Measurements from ENCODE around the gene RFX8.
A peak's percentile ranks its signal among the peaks of the same experiment; 100 is the strongest.

RFX8 gene

GRCh38 chr2:101408925-101409324 is 66.0 kb downstream of the RFX8 start:
- DNase-seq = no peak

- no peak for DNase-seq
Observed at GRCh38 chr2:101405351-101405899, 69.5 kb downstream of the RFX8 start.

GRCh38 chr2:101403745-101404144 is 71.2 kb downstream of the RFX8 start:
- DNase-seq = no peak

GRCh38 chr2:101402630-101403029 is 72.3 kb downstream of the RFX8 start:
- DNase-seq = no peak

GRCh38 chr2:101401906-101402305 is 73.0 kb downstream of the RFX8 start:
- no peak for DNase-seq

GRCh38 chr2:101401326-101401665 is 73.6 kb downstream of the RFX8 start:
- DNase-seq = no peak

- no peak for DNase-seq
Observed at GRCh38 chr2:101400506-101401325, 74.2 kb downstream of the RFX8 start.

GRCh38 chr2:101400048-101400447 is 74.9 kb downstream of the RFX8 start:
- peak; percentile 15 for DNase-seq

- no peak for DNase-seq
Observed at GRCh38 chr2:101399021-101399799, 75.7 kb downstream of the RFX8 start.

GRCh38 chr2:101398116-101398821 is 76.6 kb downstream of the RFX8 start:
- peak; percentile 80 for DNase-seq

GRCh38 chr2:101396316-101396717 is 78.6 kb downstream of the RFX8 start:
- DNase-seq = peak; percentile 96

GRCh38 chr2:101395545-101396315 is 79.2 kb downstream of the RFX8 start:
- peak; percentile 39 for DNase-seq

- peak; percentile 64 for DNase-seq
Observed at GRCh38 chr2:101388232-101388631, 86.7 kb downstream of the RFX8 start.

- peak; percentile 51 for DNase-seq
Observed at GRCh38 chr2:101387151-101387834, 87.6 kb downstream of the RFX8 start, which contains the start of gene CREG2. TSS of gene CREG2 (minus strand) at chr2:101387503. CDS start at chr2:101387457, 46 bp downstream.

GRCh38 chr2:101386599-101387150 is 88.2 kb downstream of the RFX8 start:
- no peak for DNase-seq

- no peak for DNase-seq
Observed at GRCh38 chr2:101383016-101383541, 91.8 kb downstream of the RFX8 start.

- DNase-seq = no peak
Observed at GRCh38 chr2:101382442-101382841, 92.5 kb downstream of the RFX8 start.

- peak; percentile 47 for DNase-seq
Observed at GRCh38 chr2:101380376-101380775, 94.5 kb downstream of the RFX8 start.

- DNase-seq = no peak
Observed at GRCh38 chr2:101379091-101379490, 95.8 kb downstream of the RFX8 start.

- DNase-seq = no peak
Observed at GRCh38 chr2:101375653-101376052, 99.3 kb downstream of the RFX8 start.

Measured in fibroblast of skin of right biceps (primary cell).